Lower leg skin (tissue), 3 donors: ENCODE data around the gene GPC1.

Experiments
- POLR2A ChIP-seq, 2 donors: fragments of 450-650 bp; IDR thresholded peaks; one replicate each; pipeline ENCODE4 v1.6.1; 2016 to 2017; ENCODE audit warnings: antibody characterized with exemption in 2 of 2, mild to moderate bottlenecking in 1 of 2, moderate library complexity in 1 of 2
- TF ChIP-seq, protein P1 (sequence below), 3 donors: fragments of 450-650 bp; IDR thresholded peaks; one replicate each; pipeline ENCODE4 v1.5.1; 2016; ENCODE audit warnings: antibody characterized with exemption in 3 of 3, mild to moderate bottlenecking in 3 of 3, moderate library complexity in 2 of 3

DNA sequence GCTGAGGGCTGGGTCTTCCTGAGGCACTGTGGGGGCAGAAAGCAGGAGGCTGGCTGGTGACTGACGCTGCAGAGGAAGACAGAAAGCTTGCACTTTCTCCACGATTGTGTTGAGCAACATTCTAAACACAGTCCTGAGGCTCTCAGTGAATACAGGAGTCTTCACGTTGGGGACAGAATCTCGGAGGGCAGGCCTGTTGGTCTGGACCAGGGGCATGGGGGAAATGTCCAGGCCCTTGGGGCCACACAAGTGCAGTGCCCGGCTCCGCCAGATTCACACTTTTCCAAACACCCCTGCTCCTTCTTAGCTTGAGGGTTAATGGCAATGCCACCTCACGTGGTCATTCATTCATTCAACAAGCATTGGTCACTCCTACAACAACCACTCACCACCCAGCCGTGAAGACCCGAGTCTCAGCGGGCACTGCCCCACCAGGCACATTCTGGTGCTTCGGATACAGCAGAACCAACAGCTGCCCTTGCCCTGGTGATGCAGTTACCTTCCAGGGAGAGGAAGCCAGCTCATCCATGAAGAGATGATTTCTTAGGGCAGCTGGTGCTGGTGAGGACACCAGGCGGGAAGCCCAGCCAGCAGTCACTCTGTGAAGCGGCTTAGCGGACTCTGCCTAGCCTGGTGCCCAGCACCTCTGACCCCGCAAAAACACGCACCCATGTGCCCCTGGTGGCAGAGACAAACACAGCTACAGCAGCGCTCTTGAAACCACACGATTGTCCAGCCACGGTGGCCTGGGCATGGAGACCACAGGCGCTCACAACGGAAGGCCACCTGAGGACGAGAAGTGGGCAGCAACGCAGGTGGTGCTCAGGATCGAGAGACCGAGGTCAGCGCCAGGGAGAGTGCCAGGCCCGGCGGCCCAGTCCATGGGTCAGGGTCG, 10.9 kb upstream of the GPC1 start:
- TF ChIP-seq, protein P1, sequence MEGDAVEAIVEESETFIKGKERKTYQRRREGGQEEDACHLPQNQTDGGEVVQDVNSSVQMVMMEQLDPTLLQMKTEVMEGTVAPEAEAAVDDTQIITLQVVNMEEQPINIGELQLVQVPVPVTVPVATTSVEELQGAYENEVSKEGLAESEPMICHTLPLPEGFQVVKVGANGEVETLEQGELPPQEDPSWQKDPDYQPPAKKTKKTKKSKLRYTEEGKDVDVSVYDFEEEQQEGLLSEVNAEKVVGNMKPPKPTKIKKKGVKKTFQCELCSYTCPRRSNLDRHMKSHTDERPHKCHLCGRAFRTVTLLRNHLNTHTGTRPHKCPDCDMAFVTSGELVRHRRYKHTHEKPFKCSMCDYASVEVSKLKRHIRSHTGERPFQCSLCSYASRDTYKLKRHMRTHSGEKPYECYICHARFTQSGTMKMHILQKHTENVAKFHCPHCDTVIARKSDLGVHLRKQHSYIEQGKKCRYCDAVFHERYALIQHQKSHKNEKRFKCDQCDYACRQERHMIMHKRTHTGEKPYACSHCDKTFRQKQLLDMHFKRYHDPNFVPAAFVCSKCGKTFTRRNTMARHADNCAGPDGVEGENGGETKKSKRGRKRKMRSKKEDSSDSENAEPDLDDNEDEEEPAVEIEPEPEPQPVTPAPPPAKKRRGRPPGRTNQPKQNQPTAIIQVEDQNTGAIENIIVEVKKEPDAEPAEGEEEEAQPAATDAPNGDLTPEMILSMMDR (IDR thresholded peaks at IDR 0.05), result no peak
- no peak for TF ChIP-seq POLR2A (IDR thresholded peaks at IDR 0.05)
